Gastrocnemius medialis (tissue), 4 donors: ENCODE measurements around the gene DYNLT1. TPM values are rescaled to one million over a fixed set of nuclear protein-coding genes. Genes with fewer than 3 reads are reported as not detected.
"Not testable (repeated sequence)": the region's sequence is repeated elsewhere in the genome, so short reads cannot be mapped to it uniquely, and the experiment has no call there.

Experiments used
- ATAC-seq, 2 donors: fragments of 150-250 bp; one replicate each; pipeline ENCODE4 v1.9.1; 2016
- DNase-seq, 2 donors: peaks; one replicate each; pipeline ENCODE4 v3.0.0-alpha.2; 2019
- H3K27ac ChIP-seq, 4 donors: fragments of 200-600 bp; sonication (generic); 1 replicate in 1 of 4; 2 replicates in 3 of 4; pipeline ENCODE4 v1.5.1; 2016 to 2018; ENCODE audit warnings: mild to moderate bottlenecking in 2 of 4, moderate library complexity in 1 of 4
- H3K27me3 ChIP-seq, 3 donors: fragments of 200-600 bp; sonication (generic) in 2 of 3; 1 replicate in 1 of 3; 2 replicates in 2 of 3; pipeline versions ENCODE4 v1.5.1 to v1.6.0; 2016 to 2019; ENCODE audit warnings: mild to moderate bottlenecking in 1 of 3, moderate library complexity in 1 of 3
- H3K36me3 ChIP-seq, 2 donors: fragments of 200-600 bp; sonication (generic) in 1 of 2; one replicate each; pipeline ENCODE4 v1.5.1; 2017 to 2018
- H3K4me1 ChIP-seq, 2 donors: fragments of 200-600 bp; sonication (generic) in 1 of 2; one replicate each; pipeline ENCODE4 v1.5.1; 2016 to 2017; ENCODE audit warnings: mild to moderate bottlenecking in 2 of 2
- H3K4me3 ChIP-seq, 4 donors: fragments of 200-600 bp; sonication (generic) in 3 of 4; 1 replicate in 1 of 4; 2 replicates in 3 of 4; pipeline ENCODE4 v1.5.1; 2016 to 2019; ENCODE audit warnings: mild to moderate bottlenecking in 2 of 4
- H3K9me3 ChIP-seq, 3 donors: fragments of 200-600 bp; sonication (generic) in 2 of 3; 1 replicate in 1 of 3; 2 replicates in 2 of 3; pipeline ENCODE4 v1.5.1; 2016 to 2019
- POLR2A ChIP-seq, 2 donors: fragments of 450-650 bp; IDR thresholded peaks; one replicate each; pipeline ENCODE4 v1.6.1; 2017; ENCODE audit warnings: antibody characterized with exemption in 2 of 2, mild to moderate bottlenecking in 2 of 2, moderate library complexity in 2 of 2
- in situ Hi-C, 4 donors: fragments of 200-750 bp; cut with MboI; loops; one replicate each; pipeline versions ENCODE4 v1.15.0 to v1.8.0; 2017; ENCODE audit warnings: low sequenced_read_pairs in 4 of 4
- intact Hi-C: fragments of 100-400 bp; cut with DNase I; formaldehyde crosslinking; loops from one replicate; pipeline ENCODE4 v1.15.1; 2023; ENCODE audit warnings: low total_unique reads
- total RNA-seq, 4 donors: library from RNA; depleted of rRNA; stranded (reverse); fragments of >200 nt; gene quantifications; one replicate each; pipeline versions ENCODE4 v1.1.0 to v1.2.3, GENCODE V29; 2016
- TF ChIP-seq, protein P1 (sequence below), 5 experiments: fragments of 450-650 bp in 3 of 5; fragments of 200-600 bp in 2 of 5; sonication (generic) in 2 of 5; IDR thresholded peaks in 4 of 5; conservative IDR thresholded peaks in 1 of 5; 1 replicate in 4 of 5; 2 replicates in 1 of 5; pipeline ENCODE4 v1.5.1; 2016 to 2019; ENCODE audit warnings: antibody characterized with exemption in 5 of 5, mild to moderate bottlenecking in 3 of 5, moderate library complexity in 3 of 5

Gene DYNLT1
- total RNA-seq, 4 donors from 2014 or later, result 62.8 to 94.7 (median 67.3) TPM

DNA sequence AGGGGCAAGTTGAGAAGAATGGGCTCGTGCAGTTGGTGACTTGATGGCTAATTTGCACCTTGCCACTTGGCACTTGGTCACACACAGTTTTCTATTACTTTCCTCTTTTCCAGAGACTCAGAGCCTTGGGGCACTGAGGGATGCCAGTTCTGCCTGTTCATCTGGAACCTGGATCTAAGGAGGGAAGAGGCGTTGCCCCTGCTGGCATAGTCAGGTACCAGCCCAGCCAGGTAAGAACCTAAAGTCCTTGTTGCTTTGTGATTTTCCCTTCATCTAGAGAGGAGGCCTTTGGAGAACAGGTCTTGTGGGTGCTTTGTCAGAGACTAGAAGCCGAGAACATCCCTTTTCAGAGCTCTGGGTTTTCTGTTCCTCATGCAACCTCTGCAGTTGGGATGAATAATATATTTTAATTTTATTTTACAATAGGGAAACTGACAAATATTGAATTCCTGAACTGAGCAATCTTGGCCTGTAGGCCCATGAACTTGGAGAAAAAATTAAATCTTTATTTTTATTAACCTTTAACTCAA lies 16.7 kb upstream of the DYNLT1 start:
- DNase-seq, result no peak
- intact Hi-C loops, result loop anchor here (10.0 kb wide), 1 partner anchor 1404 kb away; no protein-coding TSS in a partner anchor
- no peaks in the 10 kb centered on the region for H3K36me3 ChIP-seq
- peaks cover 11 to 28% of the 10 kb centered on the region in 2 donors for H3K4me1 ChIP-seq
- no peak overlapping the region for H3K27ac ChIP-seq
- no peak for ATAC-seq
- no peaks in the 10 kb centered on the region for H3K9me3 ChIP-seq
- H3K4me3 ChIP-seq, result no peak overlapping the region
- TF ChIP-seq, protein P1, sequence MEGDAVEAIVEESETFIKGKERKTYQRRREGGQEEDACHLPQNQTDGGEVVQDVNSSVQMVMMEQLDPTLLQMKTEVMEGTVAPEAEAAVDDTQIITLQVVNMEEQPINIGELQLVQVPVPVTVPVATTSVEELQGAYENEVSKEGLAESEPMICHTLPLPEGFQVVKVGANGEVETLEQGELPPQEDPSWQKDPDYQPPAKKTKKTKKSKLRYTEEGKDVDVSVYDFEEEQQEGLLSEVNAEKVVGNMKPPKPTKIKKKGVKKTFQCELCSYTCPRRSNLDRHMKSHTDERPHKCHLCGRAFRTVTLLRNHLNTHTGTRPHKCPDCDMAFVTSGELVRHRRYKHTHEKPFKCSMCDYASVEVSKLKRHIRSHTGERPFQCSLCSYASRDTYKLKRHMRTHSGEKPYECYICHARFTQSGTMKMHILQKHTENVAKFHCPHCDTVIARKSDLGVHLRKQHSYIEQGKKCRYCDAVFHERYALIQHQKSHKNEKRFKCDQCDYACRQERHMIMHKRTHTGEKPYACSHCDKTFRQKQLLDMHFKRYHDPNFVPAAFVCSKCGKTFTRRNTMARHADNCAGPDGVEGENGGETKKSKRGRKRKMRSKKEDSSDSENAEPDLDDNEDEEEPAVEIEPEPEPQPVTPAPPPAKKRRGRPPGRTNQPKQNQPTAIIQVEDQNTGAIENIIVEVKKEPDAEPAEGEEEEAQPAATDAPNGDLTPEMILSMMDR (IDR thresholded peaks at IDR 0.05 in 4 of 5, conservative IDR thresholded peaks at IDR 0.05 in 1 of 5), result no peak
- no peak for TF ChIP-seq POLR2A (IDR thresholded peaks at IDR 0.05)
- in situ Hi-C loops, result no loop called here
- no peaks in the 10 kb centered on the region for H3K27me3 ChIP-seq

DNA sequence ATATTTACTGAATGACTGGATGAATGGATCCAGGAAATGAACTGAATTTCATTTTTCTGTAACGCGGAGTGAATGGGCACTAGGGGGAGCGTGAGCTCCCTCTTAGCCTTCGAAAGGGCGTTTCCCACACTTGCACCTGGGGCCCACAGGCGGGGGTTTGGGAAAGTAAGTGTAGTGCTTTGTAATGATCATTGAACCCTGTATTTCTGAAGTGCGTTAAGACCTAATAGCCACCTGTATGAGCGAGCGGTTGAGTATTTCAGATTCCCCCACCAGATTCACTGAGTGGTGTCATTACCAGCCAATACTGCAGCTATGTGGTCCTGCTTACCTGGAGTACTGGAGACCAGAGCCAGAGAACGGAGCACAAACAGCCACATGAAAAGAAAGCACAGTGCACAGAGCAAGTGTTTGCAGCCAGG lies 15.8 kb upstream of the DYNLT1 start:
- TF ChIP-seq, protein P1 (IDR thresholded peaks at IDR 0.05 in 4 of 5, conservative IDR thresholded peaks at IDR 0.05 in 1 of 5), result peak in 3 of 5 experiments; percentile 18 to 41 (median 19)
- TF ChIP-seq POLR2A (IDR thresholded peaks at IDR 0.05), result no peak
- intact Hi-C loops (loop anchor here (10.0 kb wide), 1 partner anchor 1404 kb away; no protein-coding TSS in a partner anchor), in situ Hi-C loops (no loop called here)
- peaks cover 14 to 30% of the 10 kb centered on the region in 2 donors for H3K4me1 ChIP-seq
- H3K27ac ChIP-seq, result no peak overlapping the region
- DNase-seq (no peak), ATAC-seq (no peak)
- no peaks in the 10 kb centered on the region for H3K9me3 ChIP-seq
- H3K27me3 ChIP-seq, result no peaks in the 10 kb centered on the region
- H3K4me3 ChIP-seq, result no peak overlapping the region
- no peaks in the 10 kb centered on the region for H3K36me3 ChIP-seq

DNA sequence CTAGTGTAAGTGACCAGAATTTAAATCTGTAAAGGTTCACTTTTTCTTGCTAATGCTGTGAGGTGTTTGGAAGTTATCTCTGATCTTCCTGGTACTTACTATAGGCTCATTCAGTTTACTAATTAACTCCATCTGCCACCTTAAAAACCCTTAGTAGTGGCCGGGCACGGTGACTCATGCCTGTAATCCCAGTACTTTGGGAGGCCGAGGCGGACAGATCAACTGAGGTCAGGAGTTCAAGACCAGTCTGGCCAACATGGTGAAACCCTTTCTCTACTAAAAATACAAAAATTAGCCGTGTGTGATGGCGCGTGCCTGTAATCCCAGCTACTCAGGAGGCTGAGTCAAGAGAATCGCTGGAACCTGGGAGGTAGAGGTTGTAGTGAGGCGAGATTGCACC lies 12.4 kb upstream of the DYNLT1 start:
- intact Hi-C loops, result loop anchor here (10.0 kb wide), 1 partner anchor 878 kb away; no protein-coding TSS in a partner anchor
- H3K36me3 ChIP-seq, H3K9me3 ChIP-seq, H3K4me3 ChIP-seq, H3K27ac ChIP-seq, H3K27me3 ChIP-seq, ATAC-seq, DNase-seq, in situ Hi-C loops: not testable (repeated sequence)
- peaks cover 16 to 20% of the 10 kb centered on the region in 2 donors for H3K4me1 ChIP-seq

DNA sequence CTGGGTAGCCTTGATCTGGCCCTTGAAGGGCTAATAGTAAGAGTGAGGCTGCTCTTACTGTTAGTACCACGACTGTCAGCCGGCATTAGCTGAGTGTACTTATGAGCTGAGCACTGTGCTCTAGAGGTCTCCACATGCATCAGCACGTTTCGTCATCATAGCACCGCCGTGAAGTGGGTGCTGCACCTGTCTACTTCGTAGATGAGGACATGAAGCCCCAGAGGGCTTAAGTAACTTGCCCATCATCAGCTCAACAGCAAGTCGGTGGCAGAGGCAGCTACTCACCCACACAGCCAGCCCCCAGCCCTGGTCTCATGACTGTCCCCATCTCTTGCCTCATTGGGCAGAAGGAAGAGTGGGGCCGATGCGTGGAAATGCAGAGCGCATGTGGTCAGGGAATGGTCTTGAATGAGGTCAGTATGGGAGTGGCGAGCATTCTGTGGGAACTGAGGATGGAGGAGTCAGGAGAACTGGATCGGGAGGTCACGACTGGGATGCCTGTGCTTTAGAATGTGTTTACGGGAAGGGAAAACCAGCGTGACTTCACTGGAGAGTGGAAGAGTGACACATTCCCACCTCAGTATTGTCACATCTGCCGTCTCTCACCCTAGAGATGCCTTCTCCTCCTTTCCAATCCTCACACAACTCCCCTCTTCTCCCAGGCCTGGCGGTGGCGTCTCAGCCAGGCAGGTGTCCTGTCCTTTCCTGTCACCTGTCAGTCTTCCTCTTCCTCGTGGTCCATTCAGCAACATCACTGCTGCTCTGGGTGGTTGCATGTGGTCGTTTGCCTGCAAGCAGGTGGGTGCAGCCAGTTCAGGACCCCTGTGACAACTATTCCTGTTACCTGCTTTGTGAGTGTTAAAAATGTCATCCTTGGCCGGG lies 11.3 kb upstream of the DYNLT1 start:
- peak in 1 of 2 donors; percentile 56 for DNase-seq
- intact Hi-C loops (loop anchor here (1.0 to 10.0 kb wide), 4 partner anchors 7 to 879 kb away; no protein-coding TSS in a partner anchor), in situ Hi-C loops (no loop called here)
- TF ChIP-seq, protein P1 (IDR thresholded peaks at IDR 0.05 in 4 of 5, conservative IDR thresholded peaks at IDR 0.05 in 1 of 5), result no peak
- no peak for TF ChIP-seq POLR2A (IDR thresholded peaks at IDR 0.05)
- Histone ChIP-seq H3K27me3 (no peaks in the 10 kb centered on the region), H3K36me3 (no peaks in the 10 kb centered on the region), H3K4me1 (peaks cover 16 to 20% of the 10 kb centered on the region in 2 donors), H3K27ac (peak overlapping the region; percentile 87 to 96 (median 91)), H3K4me3 (peak overlapping the region in 1 of 4 donors; percentile 13), H3K9me3 (no peaks in the 10 kb centered on the region)
- ATAC-seq, result peak; percentile 25

DNA sequence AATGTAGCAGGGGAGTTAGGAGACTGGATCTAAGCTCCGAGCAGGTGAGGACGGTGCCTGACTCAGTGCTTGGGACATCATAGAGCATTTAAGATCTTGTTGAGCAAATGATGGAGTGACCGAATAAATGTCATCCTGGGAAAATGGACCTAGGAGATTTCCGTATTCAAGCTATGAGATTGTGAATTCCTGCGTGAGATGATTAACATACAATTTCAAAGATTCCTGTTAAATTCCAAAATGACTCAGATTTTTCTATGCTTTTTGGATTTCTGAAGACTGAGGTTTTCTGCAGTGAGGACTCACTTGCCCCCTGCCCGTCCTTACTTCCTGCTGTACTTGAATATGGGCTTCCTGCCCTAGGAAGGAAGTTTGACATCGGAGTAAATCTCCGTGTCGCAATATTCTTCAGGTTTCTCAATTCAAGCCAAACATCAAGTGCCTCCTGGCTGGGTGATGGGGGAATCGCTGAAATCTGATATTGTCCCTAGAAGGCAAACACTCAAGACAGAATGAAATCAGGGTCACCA lies 10.5 kb upstream of the DYNLT1 start:
- in situ Hi-C loops, result no loop called here
- peak overlapping the region in 1 of 4 donors; percentile 13 for H3K4me3 ChIP-seq
- intact Hi-C loops, result loop anchor here (1.0 to 10.0 kb wide), 4 partner anchors 8 to 880 kb away; no protein-coding TSS in a partner anchor
- H3K9me3 ChIP-seq, result no peaks in the 10 kb centered on the region
- H3K36me3 ChIP-seq, result no peaks in the 10 kb centered on the region
- peak; percentile 64 to 81 for DNase-seq
- peak; percentile 86 to 87 for ATAC-seq
- H3K27ac ChIP-seq, result peak overlapping the region; percentile 87 to 96 (median 91)
- peaks cover 16 to 20% of the 10 kb centered on the region in 2 donors for H3K4me1 ChIP-seq
- H3K27me3 ChIP-seq, result no peaks in the 10 kb centered on the region
- TF ChIP-seq POLR2A (IDR thresholded peaks at IDR 0.05), result no peak
